ENCODE measurements around the gene CCR5AS.
A peak's percentile ranks its signal among the peaks of the same experiment; 100 is the strongest.

CCR5AS gene

GRCh38 chr3:46380471-46381221 lies 26.2 kb downstream of the CCR5AS start:
- no peak for DNase-seq (ENCODE audit: low read depth)

- DNase-seq (ENCODE audit: low read depth): peak; percentile 57
Measured at GRCh38 chr3:46378426-46378942, 28.4 kb downstream of the CCR5AS start.

DNA sequence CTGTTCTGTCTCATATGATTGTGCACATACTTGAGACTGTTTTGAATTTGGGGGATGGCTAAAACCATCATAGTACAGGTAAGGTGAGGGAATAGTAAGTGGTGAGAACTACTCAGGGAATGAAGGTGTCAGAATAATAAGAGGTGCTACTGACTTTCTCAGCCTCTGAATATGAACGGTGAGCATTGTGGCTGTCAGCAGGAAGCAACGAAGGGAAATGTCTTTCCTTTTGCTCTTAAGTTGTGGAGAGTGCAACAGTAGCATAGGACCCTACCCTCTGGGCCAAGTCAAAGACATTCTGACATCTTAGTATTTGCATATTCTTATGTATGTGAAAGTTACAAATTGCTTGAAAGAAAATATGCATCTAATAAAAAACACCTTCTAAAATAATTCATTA lies 31.1 kb downstream of the CCR5AS start:
- no peak for DNase-seq (ENCODE audit: low read depth)

DNA sequence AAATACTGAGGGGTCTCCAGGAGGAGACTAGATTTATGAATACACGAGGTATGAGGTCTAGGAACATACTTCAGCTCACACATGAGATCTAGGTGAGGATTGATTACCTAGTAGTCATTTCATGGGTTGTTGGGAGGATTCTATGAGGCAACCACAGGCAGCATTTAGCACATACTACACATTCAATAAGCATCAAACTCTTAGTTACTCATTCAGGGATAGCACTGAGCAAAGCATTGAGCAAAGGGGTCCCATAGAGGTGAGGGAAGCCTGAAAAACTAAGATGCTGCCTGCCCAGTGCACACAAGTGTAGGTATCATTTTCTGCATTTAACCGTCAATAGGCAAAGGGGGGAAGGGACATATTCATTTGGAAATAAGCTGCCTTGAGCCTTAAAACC lies 31.6 kb downstream of the CCR5AS start:
- DNase-seq (ENCODE audit: low read depth): no peak

GRCh38 chr3:46374755-46375154 lies 32.1 kb downstream of the CCR5AS start:
- no peak for DNase-seq (ENCODE audit: low read depth)

DNA sequence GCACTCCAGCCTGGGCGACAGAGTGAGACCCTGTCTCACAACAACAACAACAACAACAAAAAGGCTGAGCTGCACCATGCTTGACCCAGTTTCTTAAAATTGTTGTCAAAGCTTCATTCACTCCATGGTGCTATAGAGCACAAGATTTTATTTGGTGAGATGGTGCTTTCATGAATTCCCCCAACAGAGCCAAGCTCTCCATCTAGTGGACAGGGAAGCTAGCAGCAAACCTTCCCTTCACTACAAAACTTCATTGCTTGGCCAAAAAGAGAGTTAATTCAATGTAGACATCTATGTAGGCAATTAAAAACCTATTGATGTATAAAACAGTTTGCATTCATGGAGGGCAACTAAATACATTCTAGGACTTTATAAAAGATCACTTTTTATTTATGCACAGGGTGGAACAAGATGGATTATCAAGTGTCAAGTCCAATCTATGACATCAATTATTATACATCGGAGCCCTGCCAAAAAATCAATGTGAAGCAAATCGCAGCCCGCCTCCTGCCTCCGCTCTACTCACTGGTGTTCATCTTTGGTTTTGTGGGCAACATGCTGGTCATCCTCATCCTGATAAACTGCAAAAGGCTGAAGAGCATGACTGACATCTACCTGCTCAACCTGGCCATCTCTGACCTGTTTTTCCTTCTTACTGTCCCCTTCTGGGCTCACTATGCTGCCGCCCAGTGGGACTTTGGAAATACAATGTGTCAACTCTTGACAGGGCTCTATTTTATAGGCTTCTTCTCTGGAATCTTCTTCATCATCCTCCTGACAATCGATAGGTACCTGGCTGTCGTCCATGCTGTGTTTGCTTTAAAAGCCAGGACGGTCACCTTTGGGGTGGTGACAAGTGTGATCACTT lies 34.1 kb downstream of the CCR5AS start:
- DNase-seq (ENCODE audit: low read depth): no peak

DNA sequence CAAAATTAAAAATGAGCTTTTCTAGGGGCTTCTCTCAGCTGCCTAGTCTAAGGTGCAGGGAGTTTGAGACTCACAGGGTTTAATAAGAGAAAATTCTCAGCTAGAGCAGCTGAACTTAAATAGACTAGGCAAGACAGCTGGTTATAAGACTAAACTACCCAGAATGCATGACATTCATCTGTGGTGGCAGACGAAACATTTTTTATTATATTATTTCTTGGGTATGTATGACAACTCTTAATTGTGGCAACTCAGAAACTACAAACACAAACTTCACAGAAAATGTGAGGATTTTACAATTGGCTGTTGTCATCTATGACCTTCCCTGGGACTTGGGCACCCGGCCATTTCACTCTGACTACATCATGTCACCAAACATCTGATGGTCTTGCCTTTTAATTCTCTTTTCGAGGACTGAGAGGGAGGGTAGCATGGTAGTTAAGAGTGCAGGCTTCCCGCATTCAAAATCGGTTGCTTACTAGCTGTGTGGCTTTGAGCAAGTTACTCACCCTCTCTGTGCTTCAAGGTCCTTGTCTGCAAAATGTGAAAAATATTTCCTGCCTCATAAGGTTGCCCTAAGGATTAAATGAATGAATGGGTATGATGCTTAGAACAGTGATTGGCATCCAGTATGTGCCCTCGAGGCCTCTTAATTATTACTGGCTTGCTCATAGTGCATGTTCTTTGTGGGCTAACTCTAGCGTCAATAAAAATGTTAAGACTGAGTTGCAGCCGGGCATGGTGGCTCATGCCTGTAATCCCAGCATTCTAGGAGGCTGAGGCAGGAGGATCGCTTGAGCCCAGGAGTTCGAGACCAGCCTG lies 35.1 kb downstream of the CCR5AS start:
- no peak for DNase-seq (ENCODE audit: low read depth)

DNA sequence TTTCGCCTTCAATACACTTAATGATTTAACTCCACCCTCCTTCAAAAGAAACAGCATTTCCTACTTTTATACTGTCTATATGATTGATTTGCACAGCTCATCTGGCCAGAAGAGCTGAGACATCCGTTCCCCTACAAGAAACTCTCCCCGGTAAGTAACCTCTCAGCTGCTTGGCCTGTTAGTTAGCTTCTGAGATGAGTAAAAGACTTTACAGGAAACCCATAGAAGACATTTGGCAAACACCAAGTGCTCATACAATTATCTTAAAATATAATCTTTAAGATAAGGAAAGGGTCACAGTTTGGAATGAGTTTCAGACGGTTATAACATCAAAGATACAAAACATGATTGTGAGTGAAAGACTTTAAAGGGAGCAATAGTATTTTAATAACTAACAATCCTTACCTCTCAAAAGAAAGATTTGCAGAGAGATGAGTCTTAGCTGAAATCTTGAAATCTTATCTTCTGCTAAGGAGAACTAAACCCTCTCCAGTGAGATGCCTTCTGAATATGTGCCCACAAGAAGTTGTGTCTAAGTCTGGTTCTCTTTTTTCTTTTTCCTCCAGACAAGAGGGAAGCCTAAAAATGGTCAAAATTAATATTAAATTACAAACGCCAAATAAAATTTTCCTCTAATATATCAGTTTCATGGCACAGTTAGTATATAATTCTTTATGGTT lies 35.9 kb downstream of the CCR5AS start, which contains the start of gene CCR5:
Gene CCR5, plus strand, starts transcription at position 108 of the 680 bp plus-strand sequence. CDS start 1,957 bp downstream, outside the sequence.
- no peak for DNase-seq (ENCODE audit: low read depth)

- no peak for DNase-seq (ENCODE audit: low read depth)
Measured at GRCh38 chr3:46369675-46370132, 37.2 kb downstream of the CCR5AS start.

DNA sequence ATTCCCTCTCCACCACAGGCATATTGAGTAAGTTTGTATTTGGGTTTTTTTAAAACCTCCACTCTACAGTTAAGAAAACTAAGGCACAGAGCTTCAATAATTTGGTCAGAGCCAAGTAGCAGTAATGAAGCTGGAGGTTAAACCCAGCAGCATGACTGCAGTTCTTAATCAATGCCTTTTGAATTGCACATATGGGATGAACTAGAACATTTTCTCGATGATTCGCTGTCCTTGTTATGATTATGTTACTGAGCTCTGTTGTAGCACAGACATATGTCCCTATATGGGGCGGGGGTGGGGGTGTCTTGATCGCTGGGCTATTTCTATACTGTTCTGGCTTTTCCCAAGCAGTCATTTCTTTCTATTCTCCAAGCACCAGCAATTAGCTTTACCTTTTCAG lies 37.7 kb downstream of the CCR5AS start:
- DNase-seq (ENCODE audit: low read depth): no peak

DNA sequence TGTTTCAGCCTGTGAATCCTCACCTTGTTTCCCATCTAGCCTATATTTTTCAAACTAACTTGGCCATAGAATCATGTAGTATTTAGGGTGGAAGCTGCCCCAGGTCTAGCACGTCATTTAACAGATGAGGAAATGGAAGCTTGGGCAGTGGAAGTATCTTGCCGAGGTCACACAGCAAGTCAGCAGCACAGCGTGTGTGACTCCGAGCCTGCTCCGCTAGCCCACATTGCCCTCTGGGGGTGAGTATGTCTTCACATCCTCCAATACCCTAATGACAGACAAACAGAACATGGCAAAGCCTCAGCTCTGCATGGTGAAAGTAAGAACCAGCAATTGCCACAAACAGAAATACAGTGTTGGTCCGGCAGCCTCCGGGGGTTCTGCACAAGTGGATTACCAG lies 38.3 kb downstream of the CCR5AS start:
- peak; percentile 19 for DNase-seq (ENCODE audit: low read depth)

- no peak for DNase-seq (ENCODE audit: low read depth)
Measured at GRCh38 chr3:46367811-46368210, 39.1 kb downstream of the CCR5AS start.

- no peak for DNase-seq (ENCODE audit: low read depth)
Measured at GRCh38 chr3:46365737-46366524, 40.9 kb downstream of the CCR5AS start.

- DNase-seq (ENCODE audit: low read depth): no peak
Measured at GRCh38 chr3:46365041-46365440, 41.8 kb downstream of the CCR5AS start.

GRCh38 chr3:46361408-46362283 lies 45.2 kb downstream of the CCR5AS start:
- peak; percentile 22 for DNase-seq (ENCODE audit: low read depth)

DNA sequence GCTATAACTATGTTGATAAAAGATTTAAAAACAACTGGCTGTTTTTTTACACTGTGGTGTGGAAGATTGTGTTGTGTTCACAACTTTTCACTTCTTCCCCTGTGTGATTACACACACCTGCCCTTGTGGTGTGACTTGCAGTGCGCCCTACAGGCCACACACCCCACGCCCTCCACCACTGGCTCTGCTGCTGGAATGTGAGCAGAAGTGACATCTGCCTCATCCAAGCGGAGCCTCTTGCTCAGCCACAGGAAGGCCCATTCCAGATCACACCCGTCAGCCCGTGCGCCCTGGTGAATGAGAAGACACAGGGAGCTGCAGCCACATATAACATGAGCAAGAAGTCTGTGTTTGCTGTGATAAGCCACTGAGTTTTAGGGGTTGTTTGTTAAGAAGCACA lies 46.0 kb downstream of the CCR5AS start:
- no peak for DNase-seq (ENCODE audit: low read depth)

DNA sequence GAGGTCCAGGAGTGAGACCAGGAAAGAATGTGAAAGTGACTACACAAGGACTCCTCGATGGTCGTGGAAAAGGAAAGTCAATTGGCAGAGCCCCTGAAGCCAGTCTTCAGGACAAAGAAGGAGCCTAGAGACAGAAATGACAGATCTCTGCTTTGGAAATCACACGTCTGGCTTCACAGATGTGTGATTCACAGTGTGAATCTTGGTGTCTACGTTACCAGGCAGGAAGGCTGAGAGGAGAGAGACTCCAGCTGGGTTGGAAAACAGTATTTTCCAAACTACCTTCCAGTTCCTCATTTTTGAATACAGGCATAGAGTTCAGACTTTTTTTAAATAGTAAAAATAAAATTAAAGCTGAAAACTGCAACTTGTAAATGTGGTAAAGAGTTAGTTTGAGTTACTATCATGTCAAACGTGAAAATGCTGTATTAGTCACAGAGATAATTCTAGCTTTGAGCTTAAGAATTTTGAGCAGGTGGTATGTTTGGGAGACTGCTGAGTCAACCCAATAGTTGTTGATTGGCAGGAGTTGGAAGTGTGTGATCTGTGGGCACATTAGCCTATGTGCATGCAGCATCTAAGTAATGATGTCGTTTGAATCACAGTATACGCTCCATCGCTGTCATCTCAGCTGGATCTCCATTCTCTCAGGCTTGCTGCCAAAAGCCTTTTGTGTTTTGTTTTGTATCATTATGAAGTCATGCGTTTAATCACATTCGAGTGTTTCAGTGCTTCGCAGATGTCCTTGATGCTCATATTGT lies 47.0 kb downstream of the CCR5AS start:
- peak; percentile 13 for DNase-seq (ENCODE audit: low read depth)

- no peak for DNase-seq (ENCODE audit: low read depth)
Measured at GRCh38 chr3:46358466-46358865, 48.4 kb downstream of the CCR5AS start.

GRCh38 chr3:46356909-46357308 lies 50.0 kb downstream of the CCR5AS start:
- peak; percentile 23 for DNase-seq (ENCODE audit: low read depth)

Measured in Daoy (cell line).